GM21737 (cell line): ENCODE measurements around the gene SLC38A3.

Source experiments
- ATAC-seq: cut with Tn5 transposase; IDR thresholded peaks from one replicate; pipeline ENCODE4 v1.9.1; 2021; ENCODE audit warnings: mild to moderate bottlenecking, moderate library complexity; ENCODE audit not compliant: unreplicated experiment

Gene SLC38A3

GRCh38 chr3:50204804-50205412, at the start of gene SLC38A3:
Gene SLC38A3 (plus strand): TSS chr3:50205271. CDS start chr3:50214200, 8,929 bp downstream.
- ATAC-seq = no peak

DNA sequence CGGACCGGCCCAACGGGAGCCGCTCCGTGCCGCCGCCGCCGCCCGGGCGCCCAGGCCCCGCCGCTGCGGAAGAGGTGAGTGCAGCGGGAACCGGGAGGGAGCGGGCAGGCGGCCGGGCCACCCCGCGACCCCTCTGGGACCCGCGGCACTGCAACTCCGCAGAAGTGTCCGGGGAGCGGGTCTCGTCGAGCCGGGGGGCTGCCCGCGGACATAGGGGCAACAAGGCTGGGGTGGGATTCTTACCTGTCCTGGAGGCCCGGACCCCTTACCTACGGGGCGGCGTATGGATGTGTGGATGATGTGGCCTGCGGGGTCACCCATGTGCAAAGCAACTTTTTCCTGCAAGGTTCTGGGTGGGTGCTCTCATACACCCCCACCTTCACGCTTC, 49.6 kb upstream of the SLC38A3 start:
- no peak for ATAC-seq

- no peak for ATAC-seq
Measured at GRCh38 chr3:50155891-50156290, 49.2 kb upstream of the SLC38A3 start.

- no peak for ATAC-seq
Measured at GRCh38 chr3:50156549-50157493, 48.2 kb upstream of the SLC38A3 start.

GRCh38 chr3:50157827-50158529, 47.1 kb upstream of the SLC38A3 start:
- ATAC-seq = no peak

GRCh38 chr3:50158530-50159146, 46.4 kb upstream of the SLC38A3 start:
- ATAC-seq = no peak

GRCh38 chr3:50160561-50160983, 44.5 kb upstream of the SLC38A3 start:
- ATAC-seq = no peak

DNA sequence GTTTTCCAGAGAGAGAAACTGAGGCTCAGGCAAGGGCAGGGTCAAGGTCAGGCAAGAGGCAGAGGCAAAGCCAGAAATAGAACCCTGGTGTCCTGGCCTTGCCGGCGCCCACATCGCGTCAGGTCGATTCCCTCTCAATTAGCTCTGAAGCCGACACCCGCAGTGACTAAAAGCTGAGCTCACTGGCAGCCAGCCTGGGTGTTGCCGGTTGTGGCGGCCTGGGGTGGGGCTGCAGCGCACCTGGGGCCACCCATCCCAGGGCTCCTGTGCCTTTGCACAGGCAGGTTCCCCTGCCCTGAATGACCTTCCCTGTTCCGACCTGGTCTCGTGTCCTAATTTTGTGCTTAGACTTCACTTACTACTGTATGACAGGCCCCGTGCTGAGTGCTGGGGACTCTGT, 43.8 kb upstream of the SLC38A3 start:
- no peak for ATAC-seq

DNA sequence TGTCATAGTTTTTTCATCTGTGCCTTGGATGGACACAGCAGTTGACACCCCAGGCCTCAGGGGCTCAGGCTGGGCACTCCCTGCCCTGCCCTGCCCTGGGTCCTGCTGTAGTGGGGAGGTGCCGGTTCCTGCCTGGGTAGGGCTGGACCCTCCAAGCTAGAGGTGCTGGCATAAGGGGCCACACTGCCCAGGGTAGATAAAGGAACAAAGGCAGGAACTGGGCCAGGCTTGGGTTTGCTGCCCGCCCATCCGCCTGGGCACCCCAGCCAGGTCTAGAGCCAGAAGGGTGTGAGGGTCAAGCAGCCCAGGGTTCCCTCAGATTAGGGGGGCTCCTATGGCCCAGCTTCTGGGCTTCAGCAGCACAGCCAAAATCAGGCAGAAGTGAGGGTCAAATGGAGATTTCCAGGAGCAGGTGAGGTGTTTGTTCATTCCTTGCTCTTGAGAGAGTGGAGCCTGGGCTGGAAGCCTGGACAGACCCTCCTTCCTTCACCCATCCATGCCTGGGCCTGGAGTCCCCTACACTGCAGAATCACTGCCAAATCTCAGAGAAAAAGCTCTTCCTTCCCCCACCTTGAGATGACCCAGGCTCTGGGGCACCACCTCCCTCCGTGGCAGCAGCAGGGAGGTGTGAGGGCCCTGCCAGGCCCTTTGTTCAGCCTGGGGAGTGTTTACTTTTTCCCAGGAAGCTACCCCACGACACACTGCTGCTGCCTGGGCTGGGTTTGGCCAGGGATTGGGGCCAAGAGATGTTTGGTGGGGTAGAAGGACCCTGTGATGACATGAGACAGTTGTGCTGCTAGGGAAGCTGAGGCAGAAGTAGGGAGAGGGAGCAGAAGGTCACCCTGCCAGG, 42.8 kb upstream of the SLC38A3 start:
- no peak for ATAC-seq

GRCh38 chr3:50163572-50164455, 41.3 kb upstream of the SLC38A3 start:
- ATAC-seq = no peak

DNA sequence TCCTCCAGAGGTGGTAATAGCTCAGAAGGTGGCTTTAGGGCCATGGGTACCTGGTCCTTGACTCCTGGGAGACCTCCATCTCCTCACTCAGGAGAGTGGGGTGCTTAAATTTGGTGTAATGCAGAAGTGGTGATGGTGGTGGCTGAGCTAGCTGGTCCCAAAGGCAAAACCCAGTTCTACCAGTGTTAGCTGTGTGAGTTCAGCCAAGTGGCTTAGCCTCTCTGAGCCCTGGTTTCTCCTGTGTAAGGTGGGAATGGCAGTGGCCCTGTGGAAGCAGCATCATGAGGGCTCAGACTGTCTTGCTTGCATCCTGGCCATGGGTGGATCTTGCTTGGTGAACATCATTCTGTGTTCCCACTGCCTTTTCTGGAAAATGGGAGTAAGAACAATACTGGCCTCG, 40.6 kb upstream of the SLC38A3 start:
- ATAC-seq = no peak

GRCh38 chr3:50164984-50165909, 39.8 kb upstream of the SLC38A3 start:
- no peak for ATAC-seq

DNA sequence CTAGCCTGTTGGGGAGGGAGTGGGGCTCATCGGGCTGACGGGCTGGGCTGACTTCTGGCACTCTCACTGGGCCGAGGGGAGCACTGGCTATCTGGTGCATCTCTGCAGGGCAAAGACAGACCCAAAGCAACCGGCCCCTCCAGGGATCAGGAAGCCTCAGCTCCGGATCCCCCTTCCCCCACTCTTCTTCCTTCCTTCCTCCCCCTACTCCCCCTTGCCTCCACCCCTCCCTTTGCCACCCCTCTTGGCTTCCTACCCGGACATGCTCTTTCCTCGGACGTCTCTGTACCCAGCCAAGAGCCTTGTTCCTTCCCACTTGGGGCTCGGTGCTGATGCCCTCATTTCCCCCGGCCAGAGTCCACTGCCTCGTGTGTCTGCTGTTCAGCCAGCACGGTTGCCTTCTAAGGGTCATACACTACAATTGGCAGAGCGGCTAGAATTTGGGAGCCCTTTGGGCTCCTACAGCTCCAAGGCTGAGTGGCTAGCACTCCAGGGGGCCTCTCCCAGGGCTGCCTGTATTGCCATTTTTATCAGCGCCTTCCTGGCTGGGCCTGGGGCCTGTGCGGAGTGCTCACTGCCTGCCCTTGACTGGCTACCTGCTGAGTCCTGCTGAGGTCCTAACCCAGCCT, 39.0 kb upstream of the SLC38A3 start:
- no peak for ATAC-seq

- ATAC-seq = no peak
Measured at GRCh38 chr3:50166620-50167019, 38.5 kb upstream of the SLC38A3 start.

DNA sequence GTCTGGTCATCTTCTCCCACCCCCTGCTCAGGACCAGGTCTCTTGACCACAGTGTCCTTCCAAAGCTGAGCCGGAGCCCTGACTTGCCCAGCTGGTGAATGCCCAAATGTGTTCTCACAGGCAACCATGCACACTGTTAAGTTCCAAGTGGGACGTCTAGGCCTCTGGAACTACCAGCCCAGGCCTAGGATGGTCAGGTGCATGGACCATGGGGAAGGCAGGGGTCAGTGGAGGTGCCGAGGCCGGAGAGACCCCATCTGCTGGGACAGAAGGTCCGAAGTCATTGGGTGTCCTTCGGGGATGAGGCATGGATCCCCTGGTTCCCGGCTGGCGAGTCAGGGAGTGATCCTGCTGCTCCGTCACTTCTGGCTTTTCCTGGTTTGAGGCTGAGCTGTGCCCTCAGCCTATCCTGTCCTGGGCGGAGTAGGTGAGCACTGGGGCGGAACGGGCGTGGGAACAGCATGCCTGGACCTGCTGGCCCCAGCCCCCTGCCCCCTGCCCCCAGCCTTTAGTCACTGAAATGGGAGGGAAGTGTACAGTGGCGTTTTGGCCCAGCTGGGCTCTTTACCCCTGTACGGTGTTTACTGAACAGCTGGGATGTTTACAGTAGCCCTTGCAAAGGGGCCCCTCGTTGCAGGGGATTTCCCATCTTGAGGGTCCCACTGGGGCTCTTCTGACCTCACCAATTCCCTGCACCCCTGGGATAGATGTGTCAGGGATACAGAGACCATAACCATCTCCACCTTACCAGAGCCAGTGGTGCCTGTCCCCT, 37.8 kb upstream of the SLC38A3 start:
- no peak for ATAC-seq

GRCh38 chr3:50167841-50168209, 37.2 kb upstream of the SLC38A3 start:
- ATAC-seq = no peak

DNA sequence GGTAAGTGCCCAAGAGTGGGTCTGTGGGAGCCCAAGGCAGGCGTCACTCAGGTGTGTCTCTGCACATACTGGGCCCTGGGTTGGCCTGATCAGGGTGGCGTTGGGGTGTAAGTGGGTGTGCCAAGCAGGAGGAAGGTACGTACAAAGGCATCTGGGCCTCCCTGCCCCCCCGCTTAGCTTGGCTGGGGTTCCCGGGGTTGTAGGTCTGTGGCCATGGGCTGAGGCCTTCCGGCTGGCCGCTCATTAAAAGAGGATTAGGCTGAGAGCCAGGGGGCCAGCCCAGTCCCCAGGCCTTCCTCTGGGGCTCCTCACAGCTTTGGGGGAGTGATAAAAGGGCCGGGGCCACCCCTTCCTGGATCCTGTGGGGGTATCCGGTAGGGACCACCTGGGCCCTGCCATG, 36.7 kb upstream of the SLC38A3 start:
- no peak for ATAC-seq
